SK-N-SH (cell line): ENCODE results near the gene TMEM234. TPM values are rescaled to one million over a fixed set of nuclear protein-coding genes. Genes with fewer than 3 reads are reported as not detected.

Source experiments
- CTCF ChIA-PET: fragments of 300-600, 350-600 bp; formaldehyde crosslinking; extraction: SDS; loops from one replicate; lab custom pipeline; 2021; lab: Yijun Ruan, JAX
- POLR2A ChIA-PET: fragments of 350-600 bp; sonication (Branson Sonifier 250); formaldehyde crosslinking; extraction: SDS; loops from one replicate; lab custom pipeline; 2020; ENCODE audit warnings: antibody characterized with exemption, inconsistent platforms; lab: Yijun Ruan, JAX
- DNase-seq: peaks from one replicate; pipeline ENCODE4 v3.0.0; 2012
- H2AFZ ChIP-seq: fragments of 200-600 bp; sonication (generic); 2 replicates; pipeline ENCODE4 v1.8.1; 2016; ENCODE audit warnings: antibody characterized with exemption, mild to moderate bottlenecking, low read depth
- H3F3A ChIP-seq: fragments of 200-600 bp; sonication (generic); replicated peaks from 2 replicates; pipeline ENCODE3; 2016; ENCODE audit warnings: antibody characterized with exemption, mild to moderate bottlenecking; ENCODE audit not compliant: insufficient read depth
- H3K27ac ChIP-seq, 2 experiments: fragments of 200-500 bp in 1 of 2; fragments of 200-600 bp in 1 of 2; sonication (Bioruptor generic) in 1 of 2; sonication (generic), shearing (Covaris generic) in 1 of 2; 2 replicates each; pipeline versions ENCODE4 v1.5.1 to v1.6.1; 2014 to 2016; ENCODE audit warnings: low read depth in 2 of 2, inconsistent platforms in 1 of 2, low read length in 1 of 2, mild to moderate bottlenecking in 1 of 2, mixed read lengths in 1 of 2
- H3K27me3 ChIP-seq: fragments of 200-600 bp; sonication (generic), shearing (Covaris generic); 2 replicates; pipeline ENCODE4 v1.6.1; 2016; ENCODE audit warnings: mixed run types; ENCODE audit not compliant: insufficient read depth
- H3K36me3 ChIP-seq, 2 experiments: fragments of 200-500 bp in 1 of 2; fragments of 200-600 bp in 1 of 2; sonication (Bioruptor generic) in 1 of 2; sonication (generic) in 1 of 2; replicated peaks in 1 of 2; 2 replicates each; pipeline versions ENCODE3 to v1.5.1; 2014 to 2016; ENCODE audit warnings: low read length in 1 of 2, mild to moderate bottlenecking in 1 of 2; ENCODE audit not compliant: insufficient read depth in 2 of 2, control insufficient read depth in 1 of 2
- H3K4me1 ChIP-seq, 2 experiments: fragments of 200-500 bp in 1 of 2; fragments of 200-600 bp in 1 of 2; sonication (Bioruptor generic) in 1 of 2; sonication (generic), shearing (Covaris generic) in 1 of 2; 2 replicates each; pipeline versions ENCODE4 v1.5.1 to v1.6.1; 2014 to 2016; ENCODE audit warnings: low read depth in 1 of 2, low read length in 1 of 2, mixed run types in 1 of 2; ENCODE audit not compliant: insufficient read depth in 2 of 2, control insufficient read depth in 1 of 2
- H3K4me2 ChIP-seq: fragments of 200-600 bp; sonication (generic), shearing (Covaris generic); 2 replicates; pipeline ENCODE4 v1.6.1; 2017; ENCODE audit warnings: mixed run types
- H3K4me3 ChIP-seq, 2 experiments: fragments of 200-500 bp in 1 of 2; fragments of 200-600 bp in 1 of 2; sonication (Bioruptor generic) in 1 of 2; sonication (generic), shearing (Covaris generic) in 1 of 2; 2 replicates each; pipeline versions ENCODE4 v1.5.1 to v1.8.1; 2014 to 2016; ENCODE audit warnings: low read depth in 2 of 2, inconsistent platforms in 1 of 2, low read length in 1 of 2, mild to moderate bottlenecking in 1 of 2, mixed read lengths in 1 of 2, moderate library complexity in 1 of 2
- H3K79me2 ChIP-seq: fragments of 200-600 bp; sonication (generic); 2 replicates; pipeline ENCODE4 v1.8.1; 2017; ENCODE audit warnings: mild to moderate bottlenecking; ENCODE audit not compliant: insufficient read depth
- H3K9ac ChIP-seq: fragments of 200-600 bp; sonication (generic); 2 replicates; pipeline ENCODE4 v1.6.1; 2017; ENCODE audit warnings: mixed run types
- H3K9me2 ChIP-seq: fragments of 200-600 bp; sonication (generic); 2 replicates; pipeline ENCODE4 v1.6.1; 2017; ENCODE audit warnings: mixed run types
- H3K9me3 ChIP-seq: fragments of 200-600 bp; sonication (generic); 2 replicates; pipeline ENCODE4 v1.6.1; 2017; ENCODE audit warnings: mixed run types, mild to moderate bottlenecking, moderate library complexity
- H4K20me1 ChIP-seq: fragments of 200-600 bp; sonication (generic); 2 replicates; pipeline ENCODE4 v1.6.1; 2017; ENCODE audit warnings: mild to moderate bottlenecking, mixed run types; ENCODE audit not compliant: insufficient read depth
- CHD2 ChIP-seq: fragments of 150-350 bp; IDR thresholded peaks from 2 replicates; pipeline ENCODE4 v1.6.1; 2018; ENCODE audit warnings: low read length; ENCODE audit not compliant: partially characterized antibody
- EP300 ChIP-seq, 2 experiments: IDR thresholded peaks; 2 replicates each; pipeline versions ENCODE4 v1.4.0 to v1.6.1; 2012; ENCODE audit warnings: borderline replicate concordance in 1 of 2, low read depth in 1 of 2, low read length in 1 of 2
- FOSL2 ChIP-seq: IDR thresholded peaks from 2 replicates; pipeline ENCODE4 v1.4.0; 2012; ENCODE audit warnings: low read depth, mild to moderate bottlenecking, moderate library complexity, borderline replicate concordance
- FOXM1 ChIP-seq: IDR thresholded peaks from 2 replicates; pipeline ENCODE4 v1.4.0; 2012; ENCODE audit warnings: low read depth, mild to moderate bottlenecking
- MXI1 ChIP-seq: IDR thresholded peaks from 2 replicates; pipeline ENCODE4 v1.6.1; 2012; ENCODE audit warnings: mild to moderate bottlenecking, low read depth, low read length, improper control_type of control experiment
- SIN3A ChIP-seq: IDR thresholded peaks from 2 replicates; pipeline ENCODE4 v1.6.1; 2012; ENCODE audit warnings: low read depth, mild to moderate bottlenecking, low read length, moderate library complexity, borderline replicate concordance
- WGBS: methylation state at CpG from one replicate; pipeline ENCODE4 v1.1.6; 2017; ENCODE audit warnings: low lambda C conversion rate; 5-methylcytosine and 5-hydroxymethylcytosine counted together
- polyA plus RNA-seq, 3 experiments: library from polyadenylated mRNA; depleted of rRNA; stranded (reverse); fragments of >200 nt; gene quantifications; 2 replicates each; pipeline ENCODE4 v1.2.3, GENCODE V29; 2012
- TF ChIP-seq, protein P1 (sequence below): IDR thresholded peaks from 2 replicates; pipeline ENCODE4 v1.4.0; 2012; ENCODE audit warnings: low read depth, borderline replicate concordance
- TF ChIP-seq, protein P2 (sequence below): IDR thresholded peaks from 2 replicates; pipeline ENCODE4; 2012
- TF ChIP-seq, protein P3 (sequence below): IDR thresholded peaks from 2 replicates; pipeline ENCODE4 v1.4.0; 2012; ENCODE audit warnings: low read depth
- TF ChIP-seq, protein P4 (sequence below): fragments of 150-350 bp; IDR thresholded peaks from 2 replicates; pipeline ENCODE4 v1.6.1; 2017; ENCODE audit warnings: antibody characterized with exemption, low read length, low read depth, borderline replicate concordance

Gene TMEM234
- polyA plus RNA-seq, 1 of the 3 experiments (the other 2 are of a cell fraction), result 31.9 TPM

DNA sequence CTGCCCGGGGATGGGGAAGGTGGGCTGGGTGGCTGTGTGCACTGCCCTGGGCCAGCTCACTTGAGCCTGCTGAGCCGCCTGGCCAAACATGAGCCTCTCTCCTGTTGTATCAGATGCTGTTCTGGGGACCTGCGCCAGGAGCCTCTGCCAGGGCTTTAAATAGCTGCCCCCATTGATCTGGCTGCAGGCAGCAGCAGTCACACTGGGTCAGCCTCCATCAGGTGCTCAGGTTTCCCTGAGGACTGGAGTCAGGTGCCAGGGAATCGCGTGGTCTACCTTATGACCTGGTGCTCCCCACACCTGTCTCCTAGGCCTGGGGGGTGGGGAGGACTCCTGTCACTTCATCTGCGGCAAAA is 22.5 kb downstream of the TMEM234 start:
- Histone ChIP-seq H3K4me3 (peak overlapping the region; percentile 69 to 75), H3K9ac (peak overlapping the region; percentile 70; the same call in 1 of the 2 replicates), H3K4me2 (peak overlapping the region; percentile 75), H3K79me2 (no peaks in the 10 kb centered on the region), H3K27ac (peak overlapping the region; percentile 77 to 91), H4K20me1 (no peaks in the 10 kb centered on the region), H3K9me3 (no peaks in the 10 kb centered on the region), H2AFZ (no peak overlapping the region), H3K36me3 (peaks cover 16 to 39% of the 10 kb centered on the region in 2 experiments), H3F3A (peaks cover 18% of the 10 kb centered on the region), H3K9me2 (no peaks in the 10 kb centered on the region), H3K27me3 (no peaks in the 10 kb centered on the region), H3K4me1 (peaks cover 22 to 31% of the 10 kb centered on the region in 2 experiments; a peak in 3 of 4 replicates)
- CTCF ChIA-PET, result interaction anchor here (1.3 to 2.1 kb wide), 3 partner anchors 13 to 48 kb away, joined by 3 to 13 read pairs (median 6); partner anchors contain the start of gene FAM167B
- peak; percentile 42 for DNase-seq
- POLR2A ChIA-PET, result interaction anchor here (0.6 to 2.2 kb wide), 6 partner anchors 10 to 471 kb away, joined by 3 to 15 read pairs (median 4); partner anchors contain the start of genes DCDC2B, KPNA6, MARCKSL1 and TXLNA
- no peak for TF ChIP-seq CHD2
- TF ChIP-seq MXI1, result no peak
- TF ChIP-seq FOSL2, result no peak
- TF ChIP-seq EP300 (IDR thresholded peaks at IDR 0.05; ENCODE audit: borderline replicate concordance in 1 of 2, low read depth in 1 of 2, low read length in 1 of 2), result no peak
- TF ChIP-seq, protein P1, sequence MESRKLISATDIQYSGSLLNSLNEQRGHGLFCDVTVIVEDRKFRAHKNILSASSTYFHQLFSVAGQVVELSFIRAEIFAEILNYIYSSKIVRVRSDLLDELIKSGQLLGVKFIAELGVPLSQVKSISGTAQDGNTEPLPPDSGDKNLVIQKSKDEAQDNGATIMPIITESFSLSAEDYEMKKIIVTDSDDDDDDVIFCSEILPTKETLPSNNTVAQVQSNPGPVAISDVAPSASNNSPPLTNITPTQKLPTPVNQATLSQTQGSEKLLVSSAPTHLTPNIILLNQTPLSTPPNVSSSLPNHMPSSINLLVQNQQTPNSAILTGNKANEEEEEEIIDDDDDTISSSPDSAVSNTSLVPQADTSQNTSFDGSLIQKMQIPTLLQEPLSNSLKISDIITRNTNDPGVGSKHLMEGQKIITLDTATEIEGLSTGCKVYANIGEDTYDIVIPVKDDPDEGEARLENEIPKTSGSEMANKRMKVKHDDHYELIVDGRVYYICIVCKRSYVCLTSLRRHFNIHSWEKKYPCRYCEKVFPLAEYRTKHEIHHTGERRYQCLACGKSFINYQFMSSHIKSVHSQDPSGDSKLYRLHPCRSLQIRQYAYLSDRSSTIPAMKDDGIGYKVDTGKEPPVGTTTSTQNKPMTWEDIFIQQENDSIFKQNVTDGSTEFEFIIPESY, result no peak
- TF ChIP-seq, protein P2, sequence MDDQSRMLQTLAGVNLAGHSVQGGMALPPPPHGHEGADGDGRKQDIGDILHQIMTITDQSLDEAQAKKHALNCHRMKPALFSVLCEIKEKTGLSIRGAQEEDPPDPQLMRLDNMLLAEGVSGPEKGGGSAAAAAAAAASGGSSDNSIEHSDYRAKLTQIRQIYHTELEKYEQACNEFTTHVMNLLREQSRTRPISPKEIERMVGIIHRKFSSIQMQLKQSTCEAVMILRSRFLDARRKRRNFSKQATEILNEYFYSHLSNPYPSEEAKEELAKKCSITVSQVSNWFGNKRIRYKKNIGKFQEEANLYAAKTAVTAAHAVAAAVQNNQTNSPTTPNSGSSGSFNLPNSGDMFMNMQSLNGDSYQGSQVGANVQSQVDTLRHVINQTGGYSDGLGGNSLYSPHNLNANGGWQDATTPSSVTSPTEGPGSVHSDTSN, result no peak; the same call in 1 of the 2 replicates
- no peak for TF ChIP-seq FOXM1
- TF ChIP-seq, protein P3, sequence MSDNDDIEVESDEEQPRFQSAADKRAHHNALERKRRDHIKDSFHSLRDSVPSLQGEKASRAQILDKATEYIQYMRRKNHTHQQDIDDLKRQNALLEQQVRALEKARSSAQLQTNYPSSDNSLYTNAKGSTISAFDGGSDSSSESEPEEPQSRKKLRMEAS, result no peak
- TF ChIP-seq, protein P4, sequence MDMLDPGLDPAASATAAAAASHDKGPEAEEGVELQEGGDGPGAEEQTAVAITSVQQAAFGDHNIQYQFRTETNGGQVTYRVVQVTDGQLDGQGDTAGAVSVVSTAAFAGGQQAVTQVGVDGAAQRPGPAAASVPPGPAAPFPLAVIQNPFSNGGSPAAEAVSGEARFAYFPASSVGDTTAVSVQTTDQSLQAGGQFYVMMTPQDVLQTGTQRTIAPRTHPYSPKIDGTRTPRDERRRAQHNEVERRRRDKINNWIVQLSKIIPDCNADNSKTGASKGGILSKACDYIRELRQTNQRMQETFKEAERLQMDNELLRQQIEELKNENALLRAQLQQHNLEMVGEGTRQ, result no peak
- TF ChIP-seq SIN3A, result no peak
- WGBS, result 57% methylated on average over 5 of the region's 6 CpGs
